Measurements from ENCODE around the gene UAP1L1. TPM values are rescaled to one million over a fixed set of nuclear protein-coding genes. Genes with fewer than 3 reads are reported as not detected.
A peak's percentile ranks its signal among the peaks of the same experiment; 100 is the strongest.

Gene UAP1L1
- total RNA-seq, 1 experiment from 2014 or later: 6.6 TPM

GRCh38 chr9:137029058-137029936 is 48.0 kb upstream of the UAP1L1 start:
- H2BK20ac ChIP-seq (ENCODE audit: low read depth, low read length, poor library complexity, severe bottlenecking): no peak overlapping the region
- H3T11ph ChIP-seq (ENCODE audit: low read length): no peak overlapping the region
- Mint-ChIP-seq H3K27me3 (ENCODE audit: low read depth) (peaks cover 35% of the 10 kb centered on the region), H3K36me3 (ENCODE audit: insufficient read depth in 1 of 3, low read depth in 3 of 3) (no peaks in the 10 kb centered on the region), H3K4me1 (peaks cover 0 to 8% of the 10 kb centered on the region in 2 experiments; a peak in 2 of 4 replicates), H3K27ac (no peak overlapping the region), H3K4me3 (peak overlapping the region; percentile 45 to 74), H3K9me3 (no peaks in the 10 kb centered on the region)
- WGBS (ENCODE audit: extremely low coverage, insufficient read length, low lambda C conversion rate): no CpG with 5 or more reads among the region's 19 CpGs
- H2AK5ac ChIP-seq (ENCODE audit: insufficient read length, low read length): no peak overlapping the region
- H3K14ac ChIP-seq (ENCODE audit: insufficient read depth, low read length): no peak overlapping the region
- H2AFZ ChIP-seq (ENCODE audit: low read length): no peak overlapping the region
- H2BK15ac ChIP-seq (ENCODE audit: low read depth, low read length): no peak overlapping the region
- no peak overlapping the region for H3K23ac ChIP-seq (ENCODE audit: insufficient read length, low read depth, low read length)
- H3K4me1 ChIP-seq (ENCODE audit: insufficient read depth, low read length): no peaks in the 10 kb centered on the region
- no peak overlapping the region for H3K4ac ChIP-seq (ENCODE audit: low read depth, low read length)
- H3K4me2 ChIP-seq (ENCODE audit: insufficient read depth, insufficient read length, low read length): peak overlapping the region; percentile 36
- peaks cover 2% of the 10 kb centered on the region for H4K20me1 ChIP-seq (ENCODE audit: control insufficient read depth, insufficient read depth, insufficient read length)
- H3K56ac ChIP-seq (ENCODE audit: insufficient read length, low read depth, low read length): no peak overlapping the region
- no peak overlapping the region for H4K8ac ChIP-seq (replicated peaks; ENCODE audit: insufficient read length, low read depth, low read length)
- TF ChIP-seq, protein P1, sequence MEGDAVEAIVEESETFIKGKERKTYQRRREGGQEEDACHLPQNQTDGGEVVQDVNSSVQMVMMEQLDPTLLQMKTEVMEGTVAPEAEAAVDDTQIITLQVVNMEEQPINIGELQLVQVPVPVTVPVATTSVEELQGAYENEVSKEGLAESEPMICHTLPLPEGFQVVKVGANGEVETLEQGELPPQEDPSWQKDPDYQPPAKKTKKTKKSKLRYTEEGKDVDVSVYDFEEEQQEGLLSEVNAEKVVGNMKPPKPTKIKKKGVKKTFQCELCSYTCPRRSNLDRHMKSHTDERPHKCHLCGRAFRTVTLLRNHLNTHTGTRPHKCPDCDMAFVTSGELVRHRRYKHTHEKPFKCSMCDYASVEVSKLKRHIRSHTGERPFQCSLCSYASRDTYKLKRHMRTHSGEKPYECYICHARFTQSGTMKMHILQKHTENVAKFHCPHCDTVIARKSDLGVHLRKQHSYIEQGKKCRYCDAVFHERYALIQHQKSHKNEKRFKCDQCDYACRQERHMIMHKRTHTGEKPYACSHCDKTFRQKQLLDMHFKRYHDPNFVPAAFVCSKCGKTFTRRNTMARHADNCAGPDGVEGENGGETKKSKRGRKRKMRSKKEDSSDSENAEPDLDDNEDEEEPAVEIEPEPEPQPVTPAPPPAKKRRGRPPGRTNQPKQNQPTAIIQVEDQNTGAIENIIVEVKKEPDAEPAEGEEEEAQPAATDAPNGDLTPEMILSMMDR (conservative IDR thresholded peaks at IDR 0.05): peak; percentile 95
- H4K5ac ChIP-seq (ENCODE audit: insufficient read length, low read depth, low read length): no peak overlapping the region
- H3K9ac ChIP-seq (ENCODE audit: extremely low read depth, insufficient read length, low read length): no peak overlapping the region
- peak; percentile 85 for DNase-seq
- H3K79me1 ChIP-seq (ENCODE audit: insufficient read depth, low read depth, low read length, poor library complexity, severe bottlenecking): no peaks in the 10 kb centered on the region
- no peak overlapping the region for H3K27ac ChIP-seq (ENCODE audit: insufficient read length, low read depth, low read length)
- no peak overlapping the region for H2BK12ac ChIP-seq (ENCODE audit: insufficient read length, low read depth, low read length)
- H3K79me2 ChIP-seq (ENCODE audit: insufficient read depth, low read length): no peaks in the 10 kb centered on the region
- H2BK120ac ChIP-seq (ENCODE audit: low read depth, low read length, poor library complexity, severe bottlenecking): no peak overlapping the region
- H3K27me3 ChIP-seq (ENCODE audit: insufficient read depth, low read length): no peaks in the 10 kb centered on the region
- no peak overlapping the region for H2BK5ac ChIP-seq (ENCODE audit: insufficient read length, low read length)
- no peak overlapping the region for H4K91ac ChIP-seq (ENCODE audit: insufficient read length, low read depth, low read length)
- no peak overlapping the region for H3K18ac ChIP-seq (ENCODE audit: insufficient read length, low read depth, low read length)
- no peaks in the 10 kb centered on the region for H3K9me3 ChIP-seq (ENCODE audit: control insufficient read depth, low read depth, low read length)
- peaks cover 9% of the 10 kb centered on the region for H3K23me2 ChIP-seq (ENCODE audit: insufficient read length, low read depth, low read length, poor library complexity, severe bottlenecking)

Measured in H9 (cell line).